Lower leg skin (tissue), 4 donors: ENCODE measurements around the gene SNRNP25. TPM values are rescaled to one million over a fixed set of nuclear protein-coding genes. Genes with fewer than 3 reads are reported as not detected.

ENCODE experiments used
- DNase-seq, 2 donors: peaks; one replicate each; pipeline ENCODE4 v3.0.0-alpha.2; 2019; ENCODE audit warnings: low spot score in 2 of 2
- H3K4me3 ChIP-seq: fragments of 200-600 bp; sonication (generic); 2 replicates; pipeline ENCODE4 v1.5.1; 2017; ENCODE audit warnings: mild to moderate bottlenecking, low read depth; ENCODE audit not compliant: poor library complexity, severe bottlenecking
- POLR2A ChIP-seq, 2 donors: fragments of 450-650 bp; IDR thresholded peaks; one replicate each; pipeline ENCODE4 v1.6.1; 2016 to 2017; ENCODE audit warnings: antibody characterized with exemption in 2 of 2, mild to moderate bottlenecking in 1 of 2, moderate library complexity in 1 of 2
- WGBS, 2 donors: methylation state at CpG; one replicate each; pipeline ENCODE4 v1.1.5; 2018; 5-methylcytosine and 5-hydroxymethylcytosine counted together
- intact Hi-C: fragments of 100-400 bp; cut with DNase I; formaldehyde crosslinking; loops from one replicate; pipeline ENCODE4 v1.15.0; 2023; ENCODE audit warnings: low total_unique reads
- total RNA-seq, 4 donors: library from RNA; depleted of rRNA; stranded (reverse); fragments of >200 nt; gene quantifications; one replicate each; pipeline ENCODE4 v1.1.0, GENCODE V29; 2016
- TF ChIP-seq, protein P1 (sequence below), 3 donors: fragments of 450-650 bp; IDR thresholded peaks; one replicate each; pipeline ENCODE4 v1.5.1; 2016; ENCODE audit warnings: antibody characterized with exemption in 3 of 3, mild to moderate bottlenecking in 3 of 3, moderate library complexity in 2 of 3

SNRNP25 gene
- total RNA-seq, 4 donors from 2014 or later = 6.3 to 12.0 (median 10.4) TPM

DNA sequence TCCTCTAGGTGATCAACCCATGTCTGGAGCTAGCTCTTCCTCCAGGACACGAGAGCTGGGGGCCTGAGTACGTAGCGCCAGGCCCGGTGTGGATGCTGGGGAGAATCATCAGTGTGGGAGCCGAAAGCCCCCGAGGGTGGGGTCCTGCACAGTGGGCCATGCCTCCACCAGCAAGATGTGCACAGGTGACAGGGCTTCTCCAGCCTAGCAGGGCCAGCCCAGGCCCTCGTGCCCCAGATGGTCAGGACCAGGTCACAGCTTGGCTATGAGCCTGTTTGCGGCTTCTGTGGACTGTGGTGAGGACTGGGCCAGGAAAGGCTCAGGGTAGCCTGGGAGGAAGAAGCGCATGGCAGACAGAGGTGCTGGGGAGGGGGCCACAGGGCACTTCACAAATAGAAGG is 32.2 kb downstream of the SNRNP25 start:
- H3K4me3 ChIP-seq = no peak overlapping the region
- DNase-seq = no peak
- 77 to 84% methylated on average over 9 of the region's 9 CpGs for WGBS, 2 donors
- intact Hi-C loops = no loop called here
- TF ChIP-seq, protein P1, sequence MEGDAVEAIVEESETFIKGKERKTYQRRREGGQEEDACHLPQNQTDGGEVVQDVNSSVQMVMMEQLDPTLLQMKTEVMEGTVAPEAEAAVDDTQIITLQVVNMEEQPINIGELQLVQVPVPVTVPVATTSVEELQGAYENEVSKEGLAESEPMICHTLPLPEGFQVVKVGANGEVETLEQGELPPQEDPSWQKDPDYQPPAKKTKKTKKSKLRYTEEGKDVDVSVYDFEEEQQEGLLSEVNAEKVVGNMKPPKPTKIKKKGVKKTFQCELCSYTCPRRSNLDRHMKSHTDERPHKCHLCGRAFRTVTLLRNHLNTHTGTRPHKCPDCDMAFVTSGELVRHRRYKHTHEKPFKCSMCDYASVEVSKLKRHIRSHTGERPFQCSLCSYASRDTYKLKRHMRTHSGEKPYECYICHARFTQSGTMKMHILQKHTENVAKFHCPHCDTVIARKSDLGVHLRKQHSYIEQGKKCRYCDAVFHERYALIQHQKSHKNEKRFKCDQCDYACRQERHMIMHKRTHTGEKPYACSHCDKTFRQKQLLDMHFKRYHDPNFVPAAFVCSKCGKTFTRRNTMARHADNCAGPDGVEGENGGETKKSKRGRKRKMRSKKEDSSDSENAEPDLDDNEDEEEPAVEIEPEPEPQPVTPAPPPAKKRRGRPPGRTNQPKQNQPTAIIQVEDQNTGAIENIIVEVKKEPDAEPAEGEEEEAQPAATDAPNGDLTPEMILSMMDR (IDR thresholded peaks at IDR 0.05) = no peak
- TF ChIP-seq POLR2A (IDR thresholded peaks at IDR 0.05) = no peak

GRCh38 chr16:86483-86952 is 32.9 kb downstream of the SNRNP25 start:
- 81% methylated on average over 19 to 23 of the region's 23 CpGs for WGBS, 2 donors
- no peak for DNase-seq
- no peak for TF ChIP-seq POLR2A (IDR thresholded peaks at IDR 0.05)
- TF ChIP-seq, protein P1 (IDR thresholded peaks at IDR 0.05) = no peak
- no peak overlapping the region for H3K4me3 ChIP-seq
- intact Hi-C loops = no loop called here

- 91 to 93% methylated on average over 10 to 14 of the region's 14 CpGs for WGBS, 2 donors
- no peak overlapping the region for H3K4me3 ChIP-seq
- intact Hi-C loops = no loop called here
- no peak for TF ChIP-seq POLR2A (IDR thresholded peaks at IDR 0.05)
- TF ChIP-seq, protein P1 (IDR thresholded peaks at IDR 0.05) = no peak
- DNase-seq = no peak
These were observed 35.0 kb downstream of the SNRNP25 start for GRCh38 chr16:88613-89012.

DNA sequence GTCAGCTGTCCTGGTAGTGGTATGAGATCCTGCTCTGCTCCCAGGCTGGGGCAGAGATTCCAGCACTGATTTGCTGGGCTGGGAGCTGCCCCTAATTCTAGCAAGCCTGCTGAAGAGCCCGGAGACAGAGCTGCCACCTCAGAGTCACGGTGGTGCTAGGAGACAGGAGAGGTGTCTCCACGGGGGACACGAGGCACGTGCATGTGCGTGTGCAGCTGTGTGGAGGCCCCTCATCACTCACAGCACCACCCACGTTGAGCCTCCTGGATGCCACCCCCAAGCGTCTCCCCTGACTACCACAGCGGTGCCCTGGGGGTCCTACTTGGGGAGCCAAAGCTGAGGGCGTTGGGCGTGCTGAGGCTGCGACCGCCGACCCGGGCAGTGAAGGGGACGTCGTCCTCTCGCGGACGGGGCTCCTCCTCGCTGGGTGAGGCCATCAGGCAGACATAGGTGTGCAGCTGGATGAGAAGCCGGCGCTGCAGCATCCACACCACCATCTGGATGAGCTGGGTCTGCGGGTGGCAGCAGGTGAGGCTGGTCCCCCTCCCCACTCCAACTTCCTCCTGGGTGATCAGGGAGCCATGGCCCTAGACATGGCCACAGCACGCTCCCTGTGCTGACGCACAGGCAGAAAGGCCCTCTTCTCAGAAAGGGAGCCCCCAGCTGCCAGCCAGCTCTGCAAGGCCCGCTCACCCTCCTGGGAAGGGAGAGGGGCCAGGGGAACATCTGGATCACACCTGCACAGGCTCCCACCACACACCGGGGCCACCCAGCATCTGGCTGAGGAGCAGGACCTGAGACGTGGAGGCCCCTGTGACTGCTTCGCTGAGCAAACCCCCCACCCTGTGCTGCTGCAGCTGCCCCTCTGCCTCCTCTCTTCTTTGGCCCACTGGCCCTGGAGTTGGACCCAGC is 36.0 kb downstream of the SNRNP25 start:
- DNase-seq = no peak
- intact Hi-C loops = no loop called here
- no peak overlapping the region for H3K4me3 ChIP-seq
- 82 to 86% methylated on average over 9 to 30 of the region's 30 CpGs for WGBS, 2 donors
- TF ChIP-seq, protein P1 (IDR thresholded peaks at IDR 0.05) = no peak
- TF ChIP-seq POLR2A (IDR thresholded peaks at IDR 0.05) = no peak

DNA sequence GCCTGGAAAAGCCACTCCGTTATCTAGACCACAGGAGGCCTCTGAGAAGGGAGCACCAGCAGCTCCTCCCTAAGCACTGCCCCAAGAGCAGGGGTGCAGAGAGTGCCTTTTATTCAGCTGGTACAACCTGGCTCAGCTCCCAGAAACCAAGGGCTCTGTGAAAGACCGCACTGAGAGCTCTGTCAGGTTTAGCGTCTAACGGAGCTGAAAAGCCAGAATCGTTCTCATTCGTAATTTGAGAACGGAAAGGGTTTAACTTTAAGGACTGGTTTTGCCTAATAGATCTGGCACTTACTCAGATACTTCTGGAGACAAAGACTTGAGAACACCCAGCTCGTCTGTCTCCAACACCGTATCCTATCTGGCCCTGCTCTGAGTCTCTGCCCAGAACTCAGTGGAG is 37.9 kb downstream of the SNRNP25 start:
- intact Hi-C loops = no loop called here
- DNase-seq = no peak
- TF ChIP-seq, protein P1 (IDR thresholded peaks at IDR 0.05) = no peak
- no peak for TF ChIP-seq POLR2A (IDR thresholded peaks at IDR 0.05)
- H3K4me3 ChIP-seq = no peak overlapping the region
- 44 to 67% methylated on average over 9 of the region's 9 CpGs for WGBS, 2 donors
